HG02884 (cell line): ENCODE results near the gene DHRS13.
"Not testable (repeated sequence)": the region's sequence is repeated elsewhere in the genome, so short reads cannot be mapped to it uniquely, and the experiment has no call there.

Experiments
- ATAC-seq: cut with Tn5 transposase; IDR thresholded peaks from one replicate; pipeline ENCODE4 v1.9.1; 2021; ENCODE audit warnings: mild to moderate bottlenecking, moderate library complexity; ENCODE audit not compliant: unreplicated experiment

DHRS13 gene

GRCh38 chr17:28883967-28884702, 18.7 kb downstream of the DHRS13 start:
- ATAC-seq: no peak

- ATAC-seq: no peak
Observed at GRCh38 chr17:28882154-28882895, 20.6 kb downstream of the DHRS13 start.

- ATAC-seq: no peak
Observed at GRCh38 chr17:28881533-28882056, 21.3 kb downstream of the DHRS13 start.

- ATAC-seq: no peak
Observed at GRCh38 chr17:28880572-28880945, 22.3 kb downstream of the DHRS13 start.

- no peak for ATAC-seq
Observed at GRCh38 chr17:28879886-28880571, 22.9 kb downstream of the DHRS13 start.

- no peak for ATAC-seq
Observed at GRCh38 chr17:28878981-28879380, 23.9 kb downstream of the DHRS13 start.

- no peak for ATAC-seq
Observed at GRCh38 chr17:28878158-28878910, 24.5 kb downstream of the DHRS13 start.

GRCh38 chr17:28877150-28877711, 25.6 kb downstream of the DHRS13 start:
- ATAC-seq: not testable (repeated sequence)

GRCh38 chr17:28875848-28876550, 26.9 kb downstream of the DHRS13 start:
- no peak for ATAC-seq

GRCh38 chr17:28874750-28875149, 28.1 kb downstream of the DHRS13 start:
- no peak for ATAC-seq

- ATAC-seq: no peak
Observed at GRCh38 chr17:28873839-28874238, 29.0 kb downstream of the DHRS13 start.

- peak; percentile 84 for ATAC-seq
Observed at GRCh38 chr17:28871056-28871579, 31.8 kb downstream of the DHRS13 start.

- no peak for ATAC-seq
Observed at GRCh38 chr17:28867276-28867675, 35.6 kb downstream of the DHRS13 start.

GRCh38 chr17:28865946-28866752, 36.7 kb downstream of the DHRS13 start:
- peak; percentile 66 for ATAC-seq

- no peak for ATAC-seq
Observed at GRCh38 chr17:28864991-28865849, 37.7 kb downstream of the DHRS13 start.

GRCh38 chr17:28863953-28864352, 38.9 kb downstream of the DHRS13 start:
- ATAC-seq: no peak

- no peak for ATAC-seq
Observed at GRCh38 chr17:28862561-28862960, 40.3 kb downstream of the DHRS13 start.
